HEK293 (cell line): ENCODE measurements around the gene PTMA.

ENCODE experiments used
- GFI1B ChIP-seq: fragments of 450-650 bp; formaldehyde crosslinking; IDR thresholded peaks from 2 replicates; pipeline ENCODE4 v1.5.1; 2016; ENCODE audit warnings: missing biosample characterization, missing genetic modification characterization
- IKZF3 ChIP-seq: fragments of 450-650 bp; IDR thresholded peaks from 2 replicates; pipeline ENCODE4 v1.5.0; 2018; ENCODE audit warnings: missing biosample characterization, mild to moderate bottlenecking, missing genetic modification characterization, moderate library complexity
- KLF10 ChIP-seq: fragments of 450-650 bp; IDR thresholded peaks from 2 replicates; pipeline ENCODE4 v1.5.1; 2018; ENCODE audit warnings: missing biosample characterization, mild to moderate bottlenecking, missing genetic modification characterization
- KLF7 ChIP-seq: fragments of 450-650 bp; formaldehyde crosslinking; IDR thresholded peaks from 2 replicates; pipeline ENCODE4 v1.5.1; 2016; ENCODE audit warnings: missing biosample characterization, missing genetic modification characterization, borderline replicate concordance
- SP7 ChIP-seq: fragments of 450-650 bp; formaldehyde crosslinking; IDR thresholded peaks from 2 replicates; pipeline ENCODE4 v1.5.1; 2016; ENCODE audit warnings: missing biosample characterization, missing genetic modification characterization
- WT1 ChIP-seq: fragments of 450-650 bp; formaldehyde crosslinking; IDR thresholded peaks from 2 replicates; pipeline ENCODE4 v1.5.1; 2016; ENCODE audit warnings: missing biosample characterization, missing genetic modification characterization
- ZBTB26 ChIP-seq: fragments of 450-650 bp; formaldehyde crosslinking; optimal IDR thresholded peaks from 2 replicates; pipeline ENCODE3; 2016; ENCODE audit warnings: missing biosample characterization, mild to moderate bottlenecking, missing genetic modification characterization
- ZNF133 ChIP-seq: fragments of 450-650 bp; formaldehyde crosslinking; IDR thresholded peaks from 2 replicates; pipeline ENCODE4 v1.5.1; 2016; ENCODE audit warnings: missing biosample characterization, missing genetic modification characterization
- ZNF140 ChIP-seq: fragments of 450-650 bp; formaldehyde crosslinking; IDR thresholded peaks from 2 replicates; pipeline ENCODE4 v1.5.1; 2016; ENCODE audit warnings: missing biosample characterization, missing genetic modification characterization
- ZNF16 ChIP-seq: fragments of 450-650 bp; formaldehyde crosslinking; IDR thresholded peaks from 2 replicates; pipeline ENCODE4 v1.5.1; 2016; ENCODE audit warnings: low read depth, missing biosample characterization, missing genetic modification characterization
- ZNF184 ChIP-seq: fragments of 450-650 bp; IDR thresholded peaks from 2 replicates; pipeline ENCODE4 v1.5.1; 2018; ENCODE audit warnings: missing biosample characterization, mild to moderate bottlenecking, missing genetic modification characterization
- ZNF292 ChIP-seq: fragments of 450-650 bp; formaldehyde crosslinking; IDR thresholded peaks from 2 replicates; pipeline ENCODE4 v1.5.1; 2016; ENCODE audit warnings: low read depth, missing biosample characterization, missing genetic modification characterization, borderline replicate concordance
- ZNF335 ChIP-seq: fragments of 450-650 bp; formaldehyde crosslinking; conservative IDR thresholded peaks from 2 replicates; pipeline ENCODE4 v1.5.1; 2016; ENCODE audit warnings: missing biosample characterization, missing genetic modification characterization
- ZNF398 ChIP-seq: fragments of 450-650 bp; formaldehyde crosslinking; IDR thresholded peaks from 2 replicates; pipeline ENCODE4 v1.5.1; 2017; ENCODE audit warnings: missing biosample characterization, missing genetic modification characterization
- ZNF544 ChIP-seq: fragments of 450-650 bp; formaldehyde crosslinking; IDR thresholded peaks from 2 replicates; pipeline ENCODE4 v1.5.0; 2017; ENCODE audit warnings: missing biosample characterization, missing genetic modification characterization
- ZNF560 ChIP-seq: fragments of 450-650 bp; formaldehyde crosslinking; IDR thresholded peaks from 2 replicates; pipeline ENCODE4 v1.5.1; 2017; ENCODE audit warnings: missing biosample characterization, missing genetic modification characterization, borderline replicate concordance
- ZNF629 ChIP-seq: fragments of 450-650 bp; formaldehyde crosslinking; IDR thresholded peaks from 2 replicates; pipeline ENCODE4 v1.5.1; 2017; ENCODE audit warnings: missing biosample characterization, missing genetic modification characterization
- ZNF658 ChIP-seq: fragments of 450-650 bp; formaldehyde crosslinking; IDR thresholded peaks from 2 replicates; pipeline ENCODE4; 2016; ENCODE audit warnings: missing biosample characterization, missing genetic modification characterization
- ZNF76 ChIP-seq: fragments of 450-650 bp; formaldehyde crosslinking; IDR thresholded peaks from 2 replicates; pipeline ENCODE4; 2016; ENCODE audit warnings: low read depth, missing biosample characterization, missing genetic modification characterization, borderline replicate concordance
- ZNF776 ChIP-seq: fragments of 450-650 bp; formaldehyde crosslinking; IDR thresholded peaks from 2 replicates; pipeline ENCODE4 v1.5.0; 2017; ENCODE audit warnings: missing biosample characterization, missing genetic modification characterization, borderline replicate concordance
- ZXDB ChIP-seq: fragments of 450-650 bp; formaldehyde crosslinking; IDR thresholded peaks from 2 replicates; pipeline ENCODE4 v1.5.1; 2016; ENCODE audit warnings: missing biosample characterization, missing genetic modification characterization
- TF ChIP-seq, protein P1 (sequence below): fragments of 450-650 bp; formaldehyde crosslinking; IDR thresholded peaks from 2 replicates; pipeline ENCODE4 v1.5.0; 2017; ENCODE audit warnings: missing biosample characterization, missing genetic modification characterization, borderline replicate concordance
- TF ChIP-seq, protein P2 (sequence below): fragments of 450-650 bp; formaldehyde crosslinking; IDR thresholded peaks from 2 replicates; pipeline ENCODE4 v1.5.1; 2016; ENCODE audit warnings: missing biosample characterization, missing genetic modification characterization
- TF ChIP-seq, protein P3 (sequence below): fragments of 450-650 bp; formaldehyde crosslinking; IDR thresholded peaks from 2 replicates; pipeline ENCODE4 v1.5.1; 2016; ENCODE audit warnings: missing biosample characterization, missing genetic modification characterization

The PTMA gene

DNA sequence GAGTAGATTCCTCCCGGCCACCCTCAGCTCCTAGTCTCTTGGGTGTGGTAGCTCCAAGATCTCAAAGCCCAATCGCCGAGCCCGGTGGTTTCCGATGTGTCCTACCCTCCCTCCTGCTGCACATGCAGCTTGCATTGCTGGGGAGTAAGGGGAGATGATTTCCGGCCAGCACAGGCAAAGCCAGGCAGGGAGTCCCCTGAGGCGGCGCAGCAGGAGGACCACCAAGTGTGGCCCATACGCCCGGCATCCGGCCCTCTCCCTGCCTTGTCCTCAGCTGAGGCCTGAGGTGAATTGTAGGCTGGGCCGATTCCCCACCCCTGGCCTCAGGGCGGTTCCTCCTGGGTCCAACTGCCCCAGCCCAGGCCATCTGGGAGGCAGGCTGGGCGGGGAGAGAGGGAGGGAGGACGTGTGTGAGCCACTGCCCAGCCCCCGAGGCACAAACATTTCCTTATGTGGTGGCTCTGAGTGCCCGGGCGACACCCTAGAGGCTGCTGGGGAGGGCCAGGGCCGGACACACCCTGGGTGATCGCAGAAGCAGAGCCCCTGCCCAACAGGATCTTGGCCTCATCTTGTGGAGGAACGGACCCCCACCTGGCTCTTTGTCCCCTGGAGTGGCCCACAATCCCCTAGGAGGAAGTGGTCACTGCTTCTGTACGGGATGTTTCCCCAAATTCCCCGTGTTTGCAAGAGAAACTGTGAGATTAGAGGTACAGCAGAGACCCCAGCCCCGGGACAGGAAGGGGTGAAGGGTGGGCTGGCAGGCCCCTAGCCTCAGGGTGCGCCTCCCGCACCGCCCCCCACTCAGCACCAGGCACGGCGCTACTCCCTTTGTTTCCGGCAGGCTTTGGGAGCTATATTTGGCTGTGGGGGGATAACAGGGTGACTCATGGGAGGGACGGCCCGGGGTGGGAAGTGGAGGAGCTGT is 41.9 kb upstream of the PTMA start (continued):
- TF ChIP-seq, protein P1, sequence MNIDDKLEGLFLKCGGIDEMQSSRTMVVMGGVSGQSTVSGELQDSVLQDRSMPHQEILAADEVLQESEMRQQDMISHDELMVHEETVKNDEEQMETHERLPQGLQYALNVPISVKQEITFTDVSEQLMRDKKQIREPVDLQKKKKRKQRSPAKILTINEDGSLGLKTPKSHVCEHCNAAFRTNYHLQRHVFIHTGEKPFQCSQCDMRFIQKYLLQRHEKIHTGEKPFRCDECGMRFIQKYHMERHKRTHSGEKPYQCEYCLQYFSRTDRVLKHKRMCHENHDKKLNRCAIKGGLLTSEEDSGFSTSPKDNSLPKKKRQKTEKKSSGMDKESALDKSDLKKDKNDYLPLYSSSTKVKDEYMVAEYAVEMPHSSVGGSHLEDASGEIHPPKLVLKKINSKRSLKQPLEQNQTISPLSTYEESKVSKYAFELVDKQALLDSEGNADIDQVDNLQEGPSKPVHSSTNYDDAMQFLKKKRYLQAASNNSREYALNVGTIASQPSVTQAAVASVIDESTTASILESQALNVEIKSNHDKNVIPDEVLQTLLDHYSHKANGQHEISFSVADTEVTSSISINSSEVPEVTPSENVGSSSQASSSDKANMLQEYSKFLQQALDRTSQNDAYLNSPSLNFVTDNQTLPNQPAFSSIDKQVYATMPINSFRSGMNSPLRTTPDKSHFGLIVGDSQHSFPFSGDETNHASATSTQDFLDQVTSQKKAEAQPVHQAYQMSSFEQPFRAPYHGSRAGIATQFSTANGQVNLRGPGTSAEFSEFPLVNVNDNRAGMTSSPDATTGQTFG (tag by site-specific recombination) = no peak
- TF ChIP-seq GFI1B (tag by site-specific recombination) (no peak), ZXDB (peak; percentile 79), ZNF292 (tag by site-specific recombination) (no peak), ZNF560 (tag by site-specific recombination) (no peak), ZNF629 (tag by site-specific recombination) (peak; percentile 65), KLF7 (peak; percentile 99), ZNF133 (tag by site-specific recombination) (no peak), ZNF140 (tag by site-specific recombination) (no peak), ZNF335 (tag by site-specific recombination) (peak; percentile 75), ZNF776 (no peak), ZNF76 (tag by site-specific recombination) (peak; percentile 81; the same call in 1 of the 2 replicates), ZNF16 (tag by site-specific recombination) (0 out of 2 replicates have a peak, but pooled peaks have one; percentile 14), ZNF658 (no peak), ZBTB26 (tag by site-specific recombination) (peak; percentile 35), ZNF398 (peak; percentile 94), KLF10 (tag by site-specific recombination) (peak; percentile 80; the same call in 1 of the 2 replicates), SP7 (tag by site-specific recombination) (peak; percentile 74), ZNF544 (tag by site-specific recombination) (no peak), WT1 (peak; percentile 86), ZNF184 (no peak), IKZF3 (tag by site-specific recombination) (peak; percentile 78)
- TF ChIP-seq, protein P2, sequence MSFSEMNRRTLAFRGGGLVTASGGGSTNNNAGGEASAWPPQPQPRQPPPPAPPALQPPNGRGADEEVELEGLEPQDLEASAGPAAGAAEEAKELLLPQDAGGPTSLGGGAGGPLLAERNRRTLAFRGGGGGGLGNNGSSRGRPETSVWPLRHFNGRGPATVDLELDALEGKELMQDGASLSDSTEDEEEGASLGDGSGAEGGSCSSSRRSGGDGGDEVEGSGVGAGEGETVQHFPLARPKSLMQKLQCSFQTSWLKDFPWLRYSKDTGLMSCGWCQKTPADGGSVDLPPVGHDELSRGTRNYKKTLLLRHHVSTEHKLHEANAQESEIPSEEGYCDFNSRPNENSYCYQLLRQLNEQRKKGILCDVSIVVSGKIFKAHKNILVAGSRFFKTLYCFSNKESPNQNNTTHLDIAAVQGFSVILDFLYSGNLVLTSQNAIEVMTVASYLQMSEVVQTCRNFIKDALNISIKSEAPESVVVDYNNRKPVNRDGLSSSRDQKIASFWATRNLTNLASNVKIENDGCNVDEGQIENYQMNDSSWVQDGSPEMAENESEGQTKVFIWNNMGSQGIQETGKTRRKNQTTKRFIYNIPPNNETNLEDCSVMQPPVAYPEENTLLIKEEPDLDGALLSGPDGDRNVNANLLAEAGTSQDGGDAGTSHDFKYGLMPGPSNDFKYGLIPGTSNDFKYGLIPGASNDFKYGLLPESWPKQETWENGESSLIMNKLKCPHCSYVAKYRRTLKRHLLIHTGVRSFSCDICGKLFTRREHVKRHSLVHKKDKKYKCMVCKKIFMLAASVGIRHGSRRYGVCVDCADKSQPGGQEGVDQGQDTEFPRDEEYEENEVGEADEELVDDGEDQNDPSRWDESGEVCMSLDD (tag by site-specific recombination) = 0 out of 2 replicates have a peak, but pooled peaks have one; percentile 39
- TF ChIP-seq, protein P3, sequence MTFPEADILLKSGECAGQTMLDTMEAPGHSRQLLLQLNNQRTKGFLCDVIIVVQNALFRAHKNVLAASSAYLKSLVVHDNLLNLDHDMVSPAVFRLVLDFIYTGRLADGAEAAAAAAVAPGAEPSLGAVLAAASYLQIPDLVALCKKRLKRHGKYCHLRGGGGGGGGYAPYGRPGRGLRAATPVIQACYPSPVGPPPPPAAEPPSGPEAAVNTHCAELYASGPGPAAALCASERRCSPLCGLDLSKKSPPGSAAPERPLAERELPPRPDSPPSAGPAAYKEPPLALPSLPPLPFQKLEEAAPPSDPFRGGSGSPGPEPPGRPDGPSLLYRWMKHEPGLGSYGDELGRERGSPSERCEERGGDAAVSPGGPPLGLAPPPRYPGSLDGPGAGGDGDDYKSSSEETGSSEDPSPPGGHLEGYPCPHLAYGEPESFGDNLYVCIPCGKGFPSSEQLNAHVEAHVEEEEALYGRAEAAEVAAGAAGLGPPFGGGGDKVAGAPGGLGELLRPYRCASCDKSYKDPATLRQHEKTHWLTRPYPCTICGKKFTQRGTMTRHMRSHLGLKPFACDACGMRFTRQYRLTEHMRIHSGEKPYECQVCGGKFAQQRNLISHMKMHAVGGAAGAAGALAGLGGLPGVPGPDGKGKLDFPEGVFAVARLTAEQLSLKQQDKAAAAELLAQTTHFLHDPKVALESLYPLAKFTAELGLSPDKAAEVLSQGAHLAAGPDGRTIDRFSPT (tag by site-specific recombination) = peak; percentile 39; the same call in 1 of the 2 replicates
